ENCODE data around the gene BOK.

- TF ChIP-seq CTCF (IDR thresholded peaks at IDR 0.05; ENCODE audit: extremely low read depth in 1 of 2, insufficient read depth in 1 of 2, low read depth in 1 of 2, low read length in 2 of 2) (no peak), GATA2 (IDR thresholded peaks at IDR 0.05; ENCODE audit: insufficient read depth, insufficient read length, low read depth, low read length) (no peak), POLR2A (IDR thresholded peaks at IDR 0.05; ENCODE audit: low read depth, low read length) (no peak), POLR2AphosphoS5 (IDR thresholded peaks at IDR 0.05; ENCODE audit: insufficient read depth, low read depth, low read length) (no peak), MAX (IDR thresholded peaks at IDR 0.05; ENCODE audit: insufficient read depth, insufficient read length) (no peak), EZH2 (IDR thresholded peaks at IDR 0.05; ENCODE audit: borderline replicate concordance, low read depth, low read length, severe bottlenecking) (no peak)
Observed at GRCh38 chr2:241551998-241552737, 6.4 kb upstream of the BOK start.
